ENCODE data around the gene KCND3.

The KCND3 gene

GRCh38 chr1:111888740-111889376 is 100.6 kb downstream of the KCND3 start:
- intact Hi-C loops (cut with DNase I): no loop called here
- no peak for DNase-seq

- intact Hi-C loops (cut with DNase I): no loop called here
- DNase-seq: no peak
Observed at GRCh38 chr1:111887875-111888274, 101.6 kb downstream of the KCND3 start.

- intact Hi-C loops (cut with DNase I): no loop called here
- DNase-seq: no peak
Observed at GRCh38 chr1:111887385-111887784, 102.1 kb downstream of the KCND3 start.

GRCh38 chr1:111886741-111887140 is 102.7 kb downstream of the KCND3 start:
- DNase-seq: no peak
- intact Hi-C loops (cut with DNase I): no loop called here

- no peak for DNase-seq
- intact Hi-C loops (cut with DNase I): no loop called here
Observed at GRCh38 chr1:111884772-111885443, 104.6 kb downstream of the KCND3 start.

- intact Hi-C loops (cut with DNase I): no loop called here
- no peak for DNase-seq
Observed at GRCh38 chr1:111882986-111883560, 106.4 kb downstream of the KCND3 start.

- intact Hi-C loops (cut with DNase I): no loop called here
- DNase-seq: peak in 2 of 10 donors; percentile 32 to 84
Observed at GRCh38 chr1:111882559-111882958, 106.9 kb downstream of the KCND3 start.

- intact Hi-C loops (cut with DNase I): no loop called here
- peak in 4 of 10 donors; percentile 24 to 88 (median 35) for DNase-seq
Observed at GRCh38 chr1:111880881-111881837, 108.3 kb downstream of the KCND3 start.

- intact Hi-C loops (cut with DNase I): no loop called here
- no peak for DNase-seq
Observed at GRCh38 chr1:111879081-111879480, 110.4 kb downstream of the KCND3 start.

GRCh38 chr1:111878649-111879048 is 110.8 kb downstream of the KCND3 start:
- intact Hi-C loops (cut with DNase I): no loop called here

GRCh38 chr1:111878091-111878490 is 111.4 kb downstream of the KCND3 start:
- intact Hi-C loops (cut with DNase I): no loop called here

More at GRCh38 chr1:111878649-111879048, 110.8 kb downstream of the KCND3 start:
- no peak for DNase-seq

GRCh38 chr1:111876631-111877030 is 112.8 kb downstream of the KCND3 start:
- intact Hi-C loops (cut with DNase I): no loop called here
- DNase-seq: no peak

More at GRCh38 chr1:111878091-111878490, 111.4 kb downstream of the KCND3 start:
- no peak for DNase-seq

GRCh38 chr1:111875640-111876039 is 113.8 kb downstream of the KCND3 start:
- intact Hi-C loops (cut with DNase I): no loop called here
- DNase-seq: no peak

GRCh38 chr1:111873460-111874030 is 115.9 kb downstream of the KCND3 start:
- no peak for DNase-seq
- intact Hi-C loops (cut with DNase I): no loop called here

- intact Hi-C loops (cut with DNase I): no loop called here
- DNase-seq: no peak
Observed at GRCh38 chr1:111870181-111870580, 119.3 kb downstream of the KCND3 start.

- intact Hi-C loops (cut with DNase I): no loop called here
- DNase-seq: no peak
Observed at GRCh38 chr1:111867868-111868440, 121.5 kb downstream of the KCND3 start.

- intact Hi-C loops (cut with DNase I): no loop called here
- DNase-seq: no peak
Observed at GRCh38 chr1:111864862-111865261, 124.6 kb downstream of the KCND3 start.

- no peak for DNase-seq
- intact Hi-C loops (cut with DNase I): no loop called here
Observed at GRCh38 chr1:111863401-111863800, 126.1 kb downstream of the KCND3 start.

- intact Hi-C loops (cut with DNase I): no loop called here
- no peak for DNase-seq
Observed at GRCh38 chr1:111862599-111862998, 126.9 kb downstream of the KCND3 start.

GRCh38 chr1:111861523-111861922 is 127.9 kb downstream of the KCND3 start:
- intact Hi-C loops (cut with DNase I): no loop called here
- no peak for DNase-seq
